Inflammatory macrophage treated with lipopolysaccharide for 4 hours (primary cell): ENCODE results near the gene BBX.
"Not testable (repeated sequence)": the region's sequence is repeated elsewhere in the genome, so short reads cannot be mapped to it uniquely, and the experiment has no call there.

Source experiments
- DNase-seq: peaks from one replicate; pipeline ENCODE4 v3.0.0-alpha.2; 2020

The BBX gene

GRCh38 chr3:107810171-107811071 is 287.7 kb downstream of the BBX start:
- peak; percentile 27 for DNase-seq

- no peak for DNase-seq
Measured at GRCh38 chr3:107813026-107813425, 290.3 kb downstream of the BBX start.

- DNase-seq = peak; percentile 6
Measured at GRCh38 chr3:107816107-107816506, 293.3 kb downstream of the BBX start.

DNA sequence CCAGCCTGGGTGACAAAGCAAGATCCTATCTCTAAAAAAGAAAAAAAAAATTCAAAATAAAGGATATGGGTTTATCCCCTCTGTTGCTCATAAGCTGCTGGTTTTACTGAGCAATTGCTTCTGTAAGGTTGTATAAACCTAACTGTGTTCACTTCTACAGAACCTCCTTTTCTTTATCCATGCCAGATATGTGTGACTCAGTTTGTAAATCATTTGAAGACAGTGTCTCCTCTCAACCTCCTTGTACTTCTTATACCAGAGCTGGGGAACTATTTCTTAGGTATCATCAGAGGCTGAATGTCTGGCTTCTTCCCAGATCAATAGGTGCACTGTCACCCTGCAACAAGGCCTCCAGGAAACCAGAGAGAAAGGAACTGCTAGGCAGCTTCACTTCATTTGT is 294.3 kb downstream of the BBX start:
- no peak for DNase-seq

- DNase-seq = no peak
Measured at GRCh38 chr3:107818025-107818424, 295.3 kb downstream of the BBX start.

- DNase-seq = no peak
Measured at GRCh38 chr3:107819656-107820055, 296.9 kb downstream of the BBX start.

GRCh38 chr3:107822308-107822707 is 299.5 kb downstream of the BBX start:
- DNase-seq = no peak

DNA sequence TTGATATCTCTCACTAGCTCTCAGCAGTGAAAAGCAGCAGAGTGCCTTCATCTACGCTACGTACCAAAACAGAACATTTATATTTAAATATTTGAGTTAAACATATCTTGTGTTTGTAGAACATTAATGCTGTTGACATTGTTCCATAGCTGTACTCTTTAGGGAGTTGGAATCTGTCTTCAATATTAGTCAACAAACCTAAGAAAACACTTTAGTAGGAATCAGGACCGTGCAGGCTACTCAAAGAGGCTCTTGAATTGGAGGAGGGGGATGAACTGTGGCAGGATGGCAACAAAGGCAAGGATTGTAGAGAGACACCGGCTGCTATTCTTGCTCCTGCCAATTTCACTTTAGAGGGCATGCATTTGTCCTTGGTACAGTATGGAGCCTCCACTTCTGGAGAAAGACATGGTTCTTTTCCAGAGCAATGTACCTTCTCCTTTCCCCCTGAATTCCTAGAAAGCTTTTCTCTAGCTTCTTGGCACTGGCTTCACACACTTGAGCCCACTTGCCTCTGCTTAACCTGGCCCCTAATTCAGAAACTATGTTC is 302.1 kb downstream of the BBX start:
- DNase-seq = no peak

GRCh38 chr3:107825556-107825955 is 302.8 kb downstream of the BBX start:
- no peak for DNase-seq

GRCh38 chr3:107826727-107827126 is 304.0 kb downstream of the BBX start:
- no peak for DNase-seq

DNA sequence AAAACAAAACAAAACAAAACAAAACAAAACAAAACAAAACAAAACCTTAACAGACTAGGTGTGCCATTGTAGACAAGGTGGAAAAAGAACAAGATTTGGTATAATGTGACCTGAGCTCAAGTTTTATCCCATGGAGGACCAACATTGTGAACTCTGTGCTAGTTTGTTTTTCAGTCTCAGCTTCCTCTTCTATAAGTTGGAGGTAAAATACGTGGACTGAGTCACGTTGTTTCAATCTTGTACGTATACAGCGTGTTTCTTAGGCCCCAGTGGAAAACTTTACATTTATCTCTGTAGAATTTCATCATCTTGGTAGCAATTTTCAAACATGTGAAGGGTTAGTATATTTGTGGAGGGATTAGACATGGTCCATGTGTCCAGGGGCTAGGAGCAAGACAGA is 306.4 kb downstream of the BBX start:
- DNase-seq = no peak

- DNase-seq = no peak
Measured at GRCh38 chr3:107831590-107831989, 308.8 kb downstream of the BBX start.

- DNase-seq = no peak
Measured at GRCh38 chr3:107833043-107833442, 310.3 kb downstream of the BBX start.

DNA sequence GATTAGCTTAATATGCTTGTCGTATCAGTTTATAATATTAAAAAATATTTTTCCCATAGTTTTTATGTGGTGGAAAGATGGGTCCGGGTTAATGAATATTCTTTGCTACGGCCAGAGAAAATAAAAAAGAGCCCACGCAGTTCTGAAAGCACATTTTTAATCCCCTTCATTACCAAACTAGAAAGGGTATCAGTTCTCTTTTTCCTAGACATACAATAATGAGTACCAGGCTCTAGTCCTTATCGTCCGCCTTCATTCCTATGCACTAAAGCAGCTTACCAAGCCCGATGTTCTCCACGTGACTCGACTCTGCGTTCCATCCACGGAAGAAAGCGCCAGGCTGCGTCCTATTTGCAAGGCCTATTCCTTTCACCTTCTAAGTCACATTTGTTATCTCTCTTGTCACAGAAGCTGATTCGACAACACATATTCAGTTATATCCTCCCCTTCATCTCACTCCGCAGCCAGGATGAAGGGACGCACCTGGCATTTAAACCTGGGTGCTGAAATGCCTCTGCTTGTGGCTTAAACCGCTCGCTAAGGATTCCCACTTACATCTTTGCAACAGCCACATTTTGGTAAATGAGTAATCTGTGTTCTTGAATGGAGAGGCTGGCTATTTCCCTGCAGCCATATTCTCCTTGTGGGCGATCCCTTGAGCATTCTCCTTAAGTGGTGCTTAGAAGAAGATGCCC is 311.1 kb downstream of the BBX start:
- DNase-seq = no peak

DNA sequence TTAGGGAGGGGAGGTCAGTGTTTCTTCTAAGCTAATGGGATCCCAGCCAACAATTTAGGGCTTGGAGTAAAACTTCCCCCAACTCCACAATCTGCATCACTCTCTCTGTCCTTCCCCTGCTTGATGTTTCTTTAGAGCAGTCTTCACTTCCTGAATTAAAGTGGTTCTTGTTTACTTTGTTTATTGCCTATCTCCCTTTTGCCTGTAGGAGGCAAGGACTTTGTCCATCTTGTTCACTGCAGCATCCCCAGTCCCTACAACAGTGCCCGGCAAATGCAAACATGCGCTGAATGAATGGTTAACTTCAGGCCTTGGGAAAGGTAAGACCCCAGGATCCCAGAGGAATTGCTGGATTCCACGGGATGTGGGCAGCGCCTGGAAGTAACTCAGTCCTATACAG is 312.2 kb downstream of the BBX start:
- DNase-seq = not testable (repeated sequence)

- DNase-seq = no peak
Measured at GRCh38 chr3:107837895-107838612, 315.3 kb downstream of the BBX start.

DNA sequence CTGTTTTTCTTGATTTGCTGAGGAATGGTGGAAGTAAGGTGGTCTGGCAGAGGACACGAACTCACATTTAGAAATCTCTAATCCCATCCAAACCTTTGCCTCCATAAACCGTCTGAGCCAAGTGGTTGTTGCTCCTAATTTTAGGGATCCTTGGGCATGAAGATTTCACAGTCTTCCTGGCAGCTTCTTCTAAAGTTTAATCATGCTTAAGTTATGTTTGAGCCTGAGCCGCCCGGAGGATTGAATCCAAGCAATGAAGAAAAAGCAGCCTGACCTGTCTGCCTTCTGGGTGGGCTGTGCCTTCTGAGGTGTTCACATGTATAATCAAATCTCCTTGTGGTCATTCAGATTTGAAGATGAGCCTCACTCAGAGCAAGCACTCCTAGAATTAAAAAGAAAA is 319.1 kb downstream of the BBX start:
- no peak for DNase-seq

GRCh38 chr3:107842940-107843339 is 320.2 kb downstream of the BBX start:
- no peak for DNase-seq

- DNase-seq = no peak
Measured at GRCh38 chr3:107845380-107846278, 322.9 kb downstream of the BBX start.

GRCh38 chr3:107846279-107846852 is 323.6 kb downstream of the BBX start:
- DNase-seq = peak; percentile 39

- no peak for DNase-seq
Measured at GRCh38 chr3:107847791-107848190, 325.0 kb downstream of the BBX start.
